Uterus (tissue), 2 donors: ENCODE data around the gene BTF3L4.

ENCODE experiments used
- CTCF ChIP-seq, 4 experiments: fragments of 200-600 bp in 2 of 4; fragments of 450-650 bp in 2 of 4; sonication (generic) in 2 of 4; IDR thresholded peaks; one replicate each; pipeline ENCODE4 v1.5.1; 2016 to 2019; ENCODE audit warnings: antibody characterized with exemption in 4 of 4, mild to moderate bottlenecking in 2 of 4, moderate library complexity in 1 of 4
- POLR2A ChIP-seq, 2 donors: fragments of 450-650 bp; IDR thresholded peaks; one replicate each; pipeline ENCODE4 v1.6.1; 2016; ENCODE audit warnings: antibody characterized with exemption in 2 of 2, mild to moderate bottlenecking in 1 of 2, moderate library complexity in 1 of 2

- TF ChIP-seq CTCF (IDR thresholded peaks at IDR 0.05), result no peak
- no peak for TF ChIP-seq POLR2A (IDR thresholded peaks at IDR 0.05)
Observed at GRCh38 chr1:52007215-52008002, 48.7 kb upstream of the BTF3L4 start.
